T47D (cell line): Measurements from ENCODE around the gene DCLK2.
A peak's percentile ranks its signal among the peaks of the same experiment; 100 is the strongest.

Experiments
- DNase-seq, 2 experiments: peaks; one replicate each; pipeline versions ENCODE4 v3.0.0 to v3.0.0-alpha.2; 2011 to 2012; ENCODE audit warnings: low read depth in 1 of 2, low spot score in 1 of 2
- JUND ChIP-seq: IDR thresholded peaks from 2 replicates; pipeline ENCODE4 v1.6.1; 2012; ENCODE audit warnings: low read depth
- in situ Hi-C: cut with HindIII; loops from 2 replicates; pipeline ENCODE4 v1.10.0; 2016; ENCODE audit warnings: low sequenced_read_pairs, low pct_unique_long_range_greater_than_20kb

Gene DCLK2

DNA sequence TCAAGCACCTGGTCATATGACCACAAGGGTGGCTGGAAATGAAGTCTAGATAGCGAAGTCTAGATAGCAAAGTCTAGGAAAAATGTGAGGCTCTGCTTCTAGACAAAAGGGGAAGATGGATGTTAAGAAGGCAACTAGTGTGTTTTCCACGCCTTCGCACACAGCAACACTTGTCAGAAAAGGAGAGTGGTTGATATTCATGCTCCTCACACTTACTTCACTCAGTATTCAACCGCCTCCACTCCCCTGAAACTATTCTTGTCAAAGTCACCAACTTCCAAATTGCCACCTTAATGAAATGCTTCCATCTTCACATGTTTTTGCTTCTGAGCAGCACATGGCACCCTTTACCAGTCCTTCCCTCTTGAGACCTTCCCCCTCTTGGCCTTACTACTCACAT, 27.7 kb upstream of the DCLK2 start:
- DNase-seq: no peak
- TF ChIP-seq JUND: no peak
- in situ Hi-C loops: no loop called here

DNA sequence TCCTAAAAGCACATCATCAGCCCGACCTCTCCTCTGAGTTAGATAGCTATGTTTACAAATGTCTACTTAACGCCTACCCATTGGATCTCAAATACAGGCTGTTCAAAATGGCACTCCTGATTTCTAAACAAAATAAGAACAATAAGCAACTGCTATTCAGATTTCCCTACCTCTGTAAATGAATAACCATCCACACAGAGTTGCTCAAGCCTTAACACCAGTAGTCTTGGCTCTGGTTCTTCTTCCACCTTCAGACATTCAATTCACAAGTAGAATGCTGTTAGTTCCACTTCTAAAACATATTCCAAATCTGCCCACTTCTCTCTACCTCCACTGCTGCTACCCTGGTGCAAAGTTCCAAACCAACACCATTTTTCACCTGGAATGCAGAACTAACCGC, 27.1 kb upstream of the DCLK2 start:
- in situ Hi-C loops: no loop called here
- no peak for DNase-seq
- no peak for TF ChIP-seq JUND

DNA sequence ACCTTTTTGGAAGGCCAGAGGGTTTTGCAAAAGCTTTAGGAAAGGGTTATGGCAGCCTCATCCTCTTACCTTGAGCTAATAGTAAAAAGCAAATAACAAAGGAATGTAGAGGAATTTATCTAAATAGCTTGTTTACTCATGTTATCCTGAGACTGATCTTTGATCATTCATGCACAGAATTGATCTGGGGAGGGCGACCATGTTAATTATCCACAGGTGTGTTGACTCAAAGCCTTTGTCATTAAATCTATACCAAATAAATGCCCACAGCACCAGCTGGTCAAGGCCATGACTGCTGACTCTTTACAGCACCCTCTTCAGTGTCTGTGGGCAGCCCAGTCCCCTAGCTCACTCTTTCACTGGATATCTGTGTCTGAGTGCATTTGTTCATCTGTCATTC, 22.8 kb upstream of the DCLK2 start:
- in situ Hi-C loops: no loop called here
- peak in 1 of 2 experiments; percentile 6 for DNase-seq
- no peak for TF ChIP-seq JUND

DNA sequence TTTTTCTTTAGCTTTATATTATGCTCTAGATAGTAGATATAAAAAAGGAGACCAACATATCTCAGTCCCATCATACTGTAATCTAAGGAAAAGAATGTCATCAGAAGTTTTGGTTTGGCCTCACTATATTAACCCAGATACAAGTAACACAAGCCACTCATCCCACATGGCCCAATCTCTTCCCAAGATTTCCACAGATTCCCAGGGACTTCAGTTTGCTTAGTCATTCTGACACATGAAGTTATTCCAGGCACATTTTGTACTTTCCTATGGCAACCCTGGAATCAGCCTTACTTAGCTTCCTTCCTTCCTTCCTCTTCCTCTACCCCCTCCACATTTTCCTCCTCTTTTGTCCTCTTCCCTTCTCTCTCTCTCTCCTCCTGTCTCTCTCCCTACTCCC, 21.7 kb upstream of the DCLK2 start:
- DNase-seq: no peak
- in situ Hi-C loops: no loop called here

DNA sequence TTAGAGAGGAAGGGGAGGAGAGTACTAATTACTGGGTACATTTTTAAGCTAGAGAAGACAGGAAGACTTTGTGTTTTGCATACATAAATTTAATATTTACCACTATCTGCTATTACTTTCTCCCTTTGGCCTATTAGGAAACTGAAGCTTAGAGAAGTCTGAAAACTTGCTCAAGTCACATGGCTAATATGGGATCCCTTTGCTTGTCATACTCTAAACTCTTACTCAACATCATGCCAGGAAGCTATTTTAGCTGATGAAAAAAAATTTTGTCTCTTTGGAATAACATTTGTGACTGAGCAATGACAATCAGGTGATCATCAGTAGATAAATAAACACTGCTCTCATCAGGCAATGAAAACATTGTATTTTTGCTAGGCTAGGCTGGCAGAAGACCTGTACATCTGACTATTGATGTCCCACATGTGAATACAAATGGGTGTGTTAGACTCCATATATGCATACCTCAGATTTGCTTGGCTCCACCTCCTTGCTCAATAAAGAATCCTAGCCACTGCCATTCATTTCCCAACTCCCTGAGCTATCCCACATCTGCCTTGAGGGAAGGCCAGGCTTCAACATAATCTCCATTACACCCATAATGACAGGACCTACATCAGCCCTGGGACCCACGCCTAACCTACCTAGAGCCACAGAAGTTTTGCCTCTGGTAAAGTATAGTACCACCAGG, 17.0 kb upstream of the DCLK2 start:
- in situ Hi-C loops: no loop called here
- DNase-seq: no peak
- no peak for TF ChIP-seq JUND

More for the DNA sequence above, 21.7 kb upstream of the DCLK2 start:
- no peak for TF ChIP-seq JUND

DNA sequence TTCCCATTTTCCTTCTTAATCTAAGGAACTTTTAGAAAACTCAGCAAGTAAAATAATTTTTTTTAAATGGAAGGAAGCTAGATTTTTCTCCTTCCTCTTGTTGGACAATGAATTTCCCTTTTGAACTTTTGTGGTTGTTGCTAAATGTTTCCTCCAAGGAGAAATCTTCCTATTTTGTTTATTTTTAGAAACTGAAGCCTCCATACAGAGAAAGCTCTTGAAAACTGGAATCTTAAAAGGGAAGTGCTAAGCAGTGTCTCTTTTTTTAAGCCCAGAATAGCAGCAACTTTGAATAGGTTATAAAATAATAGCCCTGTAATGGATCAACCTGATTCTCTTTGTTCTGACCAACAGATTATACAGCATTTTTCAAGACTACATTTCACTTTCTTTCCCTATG, 15.1 kb upstream of the DCLK2 start:
- no peak for TF ChIP-seq JUND
- DNase-seq: no peak
- in situ Hi-C loops: no loop called here

DNA sequence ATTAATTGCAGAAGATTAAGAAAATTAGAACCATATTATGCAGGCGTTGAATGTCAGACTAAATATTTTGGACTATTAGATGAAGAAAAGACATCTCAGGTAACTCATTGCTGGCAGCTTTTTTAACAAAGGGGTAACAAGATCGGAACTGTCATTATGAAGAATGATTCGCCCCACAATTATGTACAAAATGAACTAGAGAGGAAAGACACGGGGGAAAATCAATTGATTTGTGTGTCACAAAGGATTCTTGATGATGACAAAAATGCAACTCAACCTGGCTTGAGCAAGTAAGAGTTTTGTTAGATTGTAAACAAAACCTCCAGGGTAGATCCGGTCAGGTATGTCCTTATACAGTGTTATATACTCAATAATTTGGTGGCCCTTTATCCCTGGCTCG, 12.5 kb upstream of the DCLK2 start:
- no peak for DNase-seq
- TF ChIP-seq JUND: no peak
- in situ Hi-C loops: no loop called here

DNA sequence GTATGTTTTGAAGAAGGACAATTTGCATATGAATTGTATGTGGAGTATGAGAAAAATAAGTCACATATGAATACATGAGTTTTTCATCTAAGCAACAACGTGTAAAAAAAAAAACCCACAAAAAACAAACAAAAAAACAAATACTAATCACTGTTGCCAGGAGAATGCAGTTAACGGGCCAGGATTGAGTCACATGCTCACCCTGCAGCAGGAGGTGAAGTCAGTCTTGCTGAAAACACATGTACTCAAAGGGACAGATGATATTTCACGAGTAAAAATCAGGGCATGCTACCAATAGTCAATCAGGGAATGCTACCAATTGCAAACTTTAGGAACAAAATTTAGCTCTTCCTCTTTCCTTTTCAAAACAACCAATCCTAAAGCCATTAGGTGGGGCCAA, 10.4 kb upstream of the DCLK2 start:
- in situ Hi-C loops: no loop called here
- no peak for DNase-seq
- no peak for TF ChIP-seq JUND

DNA sequence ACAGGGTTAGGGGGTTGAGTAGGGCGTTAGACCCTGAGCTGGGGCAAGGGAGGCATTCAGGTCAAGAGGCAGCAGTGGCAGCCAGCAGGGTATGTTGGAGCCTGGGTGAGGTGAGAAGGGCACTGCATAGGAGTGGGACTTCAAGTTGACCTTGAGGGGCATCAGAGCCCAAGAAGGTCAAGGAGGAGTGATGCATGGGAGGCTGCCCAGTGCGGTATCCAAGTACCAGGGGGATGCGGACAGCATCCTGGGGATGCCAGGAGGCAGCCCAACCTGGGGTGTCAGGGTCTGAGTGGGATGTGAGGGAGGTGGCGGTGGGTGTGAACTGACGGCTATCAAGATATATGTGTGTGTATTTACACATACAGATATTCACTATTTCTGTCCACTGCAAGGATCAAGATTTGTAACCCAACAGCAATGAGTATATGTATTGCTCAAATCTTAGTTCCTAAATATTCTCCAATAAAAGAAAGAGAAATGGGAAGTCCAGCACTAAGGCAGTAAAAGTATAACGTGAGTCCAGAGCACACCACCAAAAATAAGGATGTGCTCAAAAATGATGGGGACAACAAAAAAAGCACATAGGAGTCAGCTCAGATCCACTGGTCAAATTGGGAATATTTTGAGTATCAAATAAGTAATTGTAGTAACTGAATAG, 9.8 kb upstream of the DCLK2 start:
- in situ Hi-C loops: no loop called here
- TF ChIP-seq JUND: no peak
- no peak for DNase-seq

DNA sequence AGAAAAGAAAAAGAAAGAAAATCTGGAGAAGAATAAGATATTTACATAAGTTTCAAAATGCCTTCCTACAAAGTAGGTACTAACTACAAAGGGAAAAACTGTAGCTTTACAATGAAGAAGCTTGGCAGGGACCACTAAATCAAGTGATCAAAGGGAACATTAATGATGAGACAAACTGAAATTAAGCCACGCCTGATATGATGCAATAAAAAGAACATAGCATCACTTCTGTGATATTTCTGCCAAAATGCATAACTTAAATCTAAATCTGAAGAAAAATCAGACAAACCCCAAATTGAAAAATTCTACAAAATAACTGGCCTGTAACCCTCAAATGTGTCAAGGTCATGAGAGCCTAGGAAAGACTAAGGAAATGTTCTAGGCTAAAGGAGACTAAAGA, 8.9 kb upstream of the DCLK2 start:
- in situ Hi-C loops: no loop called here
- TF ChIP-seq JUND: no peak
- no peak for DNase-seq

DNA sequence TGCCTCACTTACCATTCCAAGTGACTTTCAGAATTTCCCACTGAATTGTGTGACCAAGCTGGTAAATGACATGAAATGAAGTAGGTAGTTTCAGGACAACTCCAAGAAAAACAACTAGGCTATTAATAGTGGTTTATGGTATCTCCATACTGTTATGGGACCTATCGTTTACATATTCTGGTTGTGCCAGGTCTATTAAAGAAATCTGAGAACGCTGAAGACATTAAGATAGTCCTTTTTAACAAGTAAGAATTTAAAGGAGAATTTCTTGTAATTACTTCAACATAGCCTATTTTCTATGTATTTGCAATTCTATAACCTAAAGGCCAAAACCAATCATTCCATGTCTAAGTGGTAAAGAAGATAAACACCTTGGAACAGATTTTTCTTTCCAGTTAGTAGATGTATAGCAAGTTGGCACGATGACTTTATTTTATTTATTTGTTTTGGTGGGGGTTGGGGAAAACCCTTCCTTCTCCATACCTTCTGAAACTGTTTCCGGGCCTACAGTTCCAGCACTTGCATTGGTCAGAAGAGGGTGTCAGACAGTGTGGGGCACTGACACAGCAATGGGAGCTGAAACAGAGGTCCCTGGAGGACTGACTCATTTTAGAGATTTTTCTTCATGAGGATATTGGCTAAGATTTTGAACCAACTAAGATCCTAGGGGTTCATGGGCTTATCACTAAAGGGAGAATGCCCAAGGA, 7.6 kb upstream of the DCLK2 start:
- in situ Hi-C loops: no loop called here
- TF ChIP-seq JUND: no peak
- DNase-seq: no peak

DNA sequence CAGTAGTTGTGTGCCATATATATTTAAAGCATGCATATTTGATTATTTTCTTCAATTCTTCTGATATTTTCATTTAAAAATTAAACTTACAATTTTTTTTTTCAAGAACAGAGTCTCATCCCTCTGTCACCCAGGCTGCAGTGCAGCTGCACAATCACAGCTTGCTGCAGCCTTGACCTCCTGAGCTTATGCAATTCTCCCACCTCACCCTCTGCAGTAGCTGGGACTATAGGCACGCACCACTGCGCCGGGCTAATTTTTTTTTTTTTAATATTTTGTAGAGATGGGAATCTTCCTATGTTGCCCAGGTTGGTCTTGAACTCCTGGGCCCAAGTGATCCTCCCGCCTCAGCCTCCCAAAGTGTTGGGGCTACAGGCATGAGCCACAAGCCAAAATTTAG, 5.8 kb upstream of the DCLK2 start:
- in situ Hi-C loops: no loop called here

More for the DNA sequence above, 5.8 kb upstream of the DCLK2 start:
- no peak for DNase-seq
- no peak for TF ChIP-seq JUND
